Breast epithelium (tissue), 4 donors: ENCODE data around the gene PMM1. TPM values are rescaled to one million over a fixed set of nuclear protein-coding genes. Genes with fewer than 3 reads are reported as not detected.

Experiments used
- DNase-seq, 2 donors: peaks; one replicate each; pipeline ENCODE4 v3.0.0-alpha.2; 2019; ENCODE audit warnings: low spot score in 2 of 2
- H3K27ac ChIP-seq, 2 donors: fragments of 200-600 bp; sonication (generic) in 1 of 2; one replicate each; pipeline ENCODE4 v1.5.1; 2016 to 2019; ENCODE audit warnings: mild to moderate bottlenecking in 1 of 2
- H3K27me3 ChIP-seq, 2 donors: fragments of 200-600 bp; sonication (generic) in 1 of 2; one replicate each; pipeline versions ENCODE4 v1.5.1 to v1.6.0; 2017 to 2019; ENCODE audit warnings: control low read depth in 1 of 2, mild to moderate bottlenecking in 1 of 2
- H3K36me3 ChIP-seq: fragments of 200-600 bp; one replicate; pipeline ENCODE4 v1.5.1; 2019
- H3K4me1 ChIP-seq, 2 donors: fragments of 200-600 bp; sonication (generic); one replicate each; pipeline ENCODE4 v1.5.1; 2016 to 2019; ENCODE audit warnings: control low read depth in 1 of 2
- H3K4me3 ChIP-seq, 3 donors: fragments of 200-600 bp; sonication (generic); 1 replicate in 2 of 3; 2 replicates in 1 of 3; pipeline ENCODE4 v1.5.1; 2016 to 2019; ENCODE audit warnings: mild to moderate bottlenecking in 3 of 3, moderate library complexity in 2 of 3
- H3K9me3 ChIP-seq, 2 donors: fragments of 200-600 bp; sonication (generic) in 1 of 2; one replicate each; pipeline ENCODE4 v1.5.1; 2016 to 2019; ENCODE audit warnings: control low read depth in 1 of 2
- POLR2A ChIP-seq: fragments of 450-650 bp; IDR thresholded peaks from one replicate; pipeline ENCODE4 v1.6.1; 2016; ENCODE audit warnings: antibody characterized with exemption, mild to moderate bottlenecking, moderate library complexity
- POLR2AphosphoS5 ChIP-seq, 3 donors: sonication (generic); formaldehyde crosslinking; IDR thresholded peaks; one replicate each; pipeline ENCODE4 v1.6.1; 2017; ENCODE audit warnings: antibody characterized with exemption in 3 of 3
- intact Hi-C: fragments of 100-400 bp; cut with DNase I; formaldehyde crosslinking; loops from one replicate; pipeline ENCODE4 v1.15.1; 2023; ENCODE audit warnings: low total_unique reads
- total RNA-seq, 3 donors: library from RNA; depleted of rRNA; stranded (reverse); fragments of >200 nt; gene quantifications; one replicate each; pipeline ENCODE4 v1.1.0, GENCODE V29; 2016
- TF ChIP-seq, protein P1 (sequence below), 3 donors: fragments of 450-650 bp; IDR thresholded peaks; one replicate each; pipeline ENCODE4 v1.5.1; 2016 to 2017; ENCODE audit warnings: antibody characterized with exemption in 3 of 3, mild to moderate bottlenecking in 3 of 3, moderate library complexity in 3 of 3

The PMM1 gene
- total RNA-seq, 3 donors from 2014 or later: 42.7 to 74.1 (median 48.5) TPM

DNA sequence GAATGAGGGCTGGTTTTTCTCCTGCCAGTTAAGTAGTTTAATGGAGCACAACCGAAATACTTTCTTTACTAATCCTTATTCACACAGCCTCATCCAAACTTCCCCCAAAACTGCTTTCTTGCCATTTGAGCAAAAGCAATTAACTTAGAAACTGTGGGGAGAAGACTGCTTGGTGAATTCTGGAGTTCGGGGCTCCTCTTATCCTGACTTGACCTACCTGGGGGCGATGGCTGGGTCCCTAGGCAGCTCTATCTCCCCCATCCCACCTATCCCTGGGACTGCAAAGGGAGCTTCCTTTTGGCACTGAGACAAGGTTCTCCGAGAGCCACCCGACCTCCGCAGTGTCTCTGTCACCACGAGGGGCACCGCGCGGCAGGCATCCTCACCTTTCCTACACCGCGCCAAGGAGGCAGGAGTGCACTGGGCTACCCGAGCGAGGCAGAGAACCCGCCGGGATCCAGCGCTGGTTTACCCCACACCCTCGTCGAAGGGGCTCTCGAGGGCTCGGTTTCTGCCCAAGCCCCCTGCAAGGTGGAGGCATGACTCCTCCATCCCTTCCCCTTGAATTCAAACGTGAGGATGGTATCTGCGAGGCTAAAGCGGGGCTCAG is 30.4 kb upstream of the PMM1 start:
- Histone ChIP-seq H3K36me3 (no peaks in the 10 kb centered on the region), H3K27ac (peak overlapping the region; percentile 98 to 99), H3K4me3 (peak overlapping the region; percentile 88 to 97 (median 89)), H3K4me1 (peaks cover 3 to 12% of the 10 kb centered on the region in 2 donors), H3K9me3 (no peaks in the 10 kb centered on the region), H3K27me3 (no peaks in the 10 kb centered on the region)
- TF ChIP-seq POLR2A (no peak), POLR2AphosphoS5 (IDR thresholded peaks at IDR 0.05) (no peak)
- TF ChIP-seq, protein P1, sequence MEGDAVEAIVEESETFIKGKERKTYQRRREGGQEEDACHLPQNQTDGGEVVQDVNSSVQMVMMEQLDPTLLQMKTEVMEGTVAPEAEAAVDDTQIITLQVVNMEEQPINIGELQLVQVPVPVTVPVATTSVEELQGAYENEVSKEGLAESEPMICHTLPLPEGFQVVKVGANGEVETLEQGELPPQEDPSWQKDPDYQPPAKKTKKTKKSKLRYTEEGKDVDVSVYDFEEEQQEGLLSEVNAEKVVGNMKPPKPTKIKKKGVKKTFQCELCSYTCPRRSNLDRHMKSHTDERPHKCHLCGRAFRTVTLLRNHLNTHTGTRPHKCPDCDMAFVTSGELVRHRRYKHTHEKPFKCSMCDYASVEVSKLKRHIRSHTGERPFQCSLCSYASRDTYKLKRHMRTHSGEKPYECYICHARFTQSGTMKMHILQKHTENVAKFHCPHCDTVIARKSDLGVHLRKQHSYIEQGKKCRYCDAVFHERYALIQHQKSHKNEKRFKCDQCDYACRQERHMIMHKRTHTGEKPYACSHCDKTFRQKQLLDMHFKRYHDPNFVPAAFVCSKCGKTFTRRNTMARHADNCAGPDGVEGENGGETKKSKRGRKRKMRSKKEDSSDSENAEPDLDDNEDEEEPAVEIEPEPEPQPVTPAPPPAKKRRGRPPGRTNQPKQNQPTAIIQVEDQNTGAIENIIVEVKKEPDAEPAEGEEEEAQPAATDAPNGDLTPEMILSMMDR (IDR thresholded peaks at IDR 0.05): no peak
- DNase-seq: peak in 1 of 2 donors; percentile 36
- intact Hi-C loops: loop anchor here (2.0 kb wide), 1 partner anchor 67 kb away; no protein-coding TSS in a partner anchor

DNA sequence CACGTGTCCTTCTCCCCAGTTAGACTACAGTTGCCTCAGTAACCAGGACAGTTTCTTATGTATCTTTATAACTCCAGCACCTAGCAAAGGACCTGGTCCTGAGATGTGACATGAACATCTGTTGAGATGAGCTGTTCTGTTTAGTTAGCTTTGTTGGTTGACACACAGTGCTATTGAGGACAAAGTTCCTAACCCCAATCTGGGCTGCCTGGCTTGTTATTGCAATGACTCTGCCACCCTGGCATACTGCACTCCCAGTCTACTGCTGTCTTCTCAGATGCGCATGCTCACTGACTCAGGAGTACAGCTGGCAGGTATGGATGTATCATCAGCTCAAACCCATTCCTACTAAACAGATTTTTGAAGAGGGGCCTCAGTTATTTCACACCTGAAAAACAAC is 23.8 kb upstream of the PMM1 start:
- Histone ChIP-seq H3K4me1 (no peaks in the 10 kb centered on the region), H3K27me3 (no peaks in the 10 kb centered on the region), H3K9me3 (no peaks in the 10 kb centered on the region), H3K4me3 (no peak overlapping the region), H3K36me3 (no peaks in the 10 kb centered on the region), H3K27ac (no peak overlapping the region)
- no peak for DNase-seq
- TF ChIP-seq, protein P1 (IDR thresholded peaks at IDR 0.05): no peak
- TF ChIP-seq POLR2A (no peak), POLR2AphosphoS5 (IDR thresholded peaks at IDR 0.05) (no peak)
- intact Hi-C loops: no loop called here

DNA sequence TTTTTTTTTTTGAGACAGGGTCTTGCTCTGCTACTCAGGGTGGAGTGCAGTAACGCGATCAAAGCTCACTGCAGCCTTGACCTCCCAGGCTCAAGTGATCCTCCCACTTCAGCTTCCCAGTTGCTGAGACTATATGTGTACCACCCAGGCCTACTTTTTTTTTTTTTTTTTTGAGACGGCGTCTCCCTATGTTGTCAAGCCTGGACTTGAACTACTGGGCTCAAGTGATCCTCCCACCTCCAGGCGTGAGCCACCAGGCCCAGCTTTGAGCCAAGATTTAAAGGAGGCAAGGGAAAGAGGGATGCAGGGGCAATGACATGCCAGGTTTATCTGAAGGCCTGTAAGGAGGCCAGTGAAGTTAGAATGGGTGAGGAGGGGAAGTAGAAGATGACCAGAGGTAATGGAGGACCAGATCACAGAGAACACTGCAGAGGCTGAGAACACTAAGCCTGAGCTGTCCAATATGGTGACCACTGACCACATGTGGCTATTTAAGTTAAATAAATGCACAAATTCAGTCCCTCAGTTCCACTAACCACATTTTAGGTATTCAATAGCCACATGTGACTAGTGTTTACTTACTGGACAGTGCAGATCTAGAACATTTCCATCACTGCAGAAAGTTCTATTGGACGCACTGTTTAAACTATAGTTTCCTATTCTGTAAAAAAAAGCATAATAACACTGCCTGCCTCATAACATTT is 23.1 kb upstream of the PMM1 start:
- DNase-seq: no peak
- no peak overlapping the region for H3K27ac ChIP-seq

DNA sequence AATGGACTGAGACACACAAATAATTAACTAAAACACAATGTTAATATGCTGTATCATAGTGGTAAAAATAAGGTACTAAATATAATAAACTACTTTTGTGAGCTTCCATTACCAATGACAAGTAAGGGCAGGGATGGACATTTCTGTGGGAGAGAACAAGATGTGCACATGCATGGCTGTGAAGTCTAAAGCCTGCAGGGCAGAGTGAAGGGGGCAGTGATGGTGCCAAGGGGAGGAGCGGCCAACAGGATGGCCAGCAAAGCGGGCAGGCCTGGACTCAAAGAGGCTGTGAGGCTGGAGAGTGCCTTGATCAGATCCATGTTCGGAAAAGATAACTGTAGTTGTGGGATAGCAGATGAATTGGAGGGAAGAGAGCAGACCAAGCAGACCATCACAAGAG is 18.7 kb upstream of the PMM1 start:
- no peaks in the 10 kb centered on the region for H3K36me3 ChIP-seq
- TF ChIP-seq POLR2AphosphoS5 (IDR thresholded peaks at IDR 0.05) (no peak), POLR2A (no peak)
- TF ChIP-seq, protein P1 (IDR thresholded peaks at IDR 0.05): no peak
- H3K4me3 ChIP-seq: no peak overlapping the region
- no peak overlapping the region for H3K27ac ChIP-seq
- DNase-seq: no peak
- no peaks in the 10 kb centered on the region for H3K9me3 ChIP-seq
- no peaks in the 10 kb centered on the region for H3K4me1 ChIP-seq
- intact Hi-C loops: no loop called here
- no peaks in the 10 kb centered on the region for H3K27me3 ChIP-seq

More for the DNA sequence above, 23.1 kb upstream of the PMM1 start:
- Histone ChIP-seq H3K4me3 (no peak overlapping the region), H3K9me3 (no peaks in the 10 kb centered on the region), H3K27me3 (no peaks in the 10 kb centered on the region), H3K36me3 (no peaks in the 10 kb centered on the region), H3K4me1 (no peaks in the 10 kb centered on the region)
- TF ChIP-seq POLR2A (no peak), POLR2AphosphoS5 (IDR thresholded peaks at IDR 0.05) (no peak)
- TF ChIP-seq, protein P1 (IDR thresholded peaks at IDR 0.05): no peak
- intact Hi-C loops: no loop called here

DNA sequence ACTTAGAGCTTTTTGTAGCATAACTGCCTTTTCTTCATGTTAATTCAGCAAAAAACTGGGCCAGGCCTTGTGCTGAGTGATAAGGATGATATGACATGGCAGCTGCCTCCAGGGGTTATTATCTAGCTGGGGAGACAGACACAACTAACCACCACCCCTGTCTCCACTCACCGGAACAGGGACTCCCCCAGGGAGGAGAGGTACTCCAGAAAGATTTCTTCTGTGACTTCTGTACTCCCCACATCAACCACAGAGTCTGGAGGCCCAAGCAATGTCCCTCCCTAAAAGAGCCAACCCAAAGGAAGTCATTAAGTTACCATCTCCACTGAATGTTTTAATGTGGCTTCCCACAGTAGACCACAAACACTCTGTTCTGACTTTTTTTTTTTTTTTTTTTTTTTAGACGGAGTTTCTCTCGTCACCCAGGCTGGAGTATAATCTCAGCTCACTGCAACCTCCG is 14.3 kb upstream of the PMM1 start:
- Histone ChIP-seq H3K4me1 (no peaks in the 10 kb centered on the region), H3K27me3 (no peaks in the 10 kb centered on the region), H3K4me3 (no peak overlapping the region), H3K9me3 (no peaks in the 10 kb centered on the region), H3K27ac (no peak overlapping the region), H3K36me3 (no peaks in the 10 kb centered on the region)
- TF ChIP-seq POLR2A (no peak), POLR2AphosphoS5 (IDR thresholded peaks at IDR 0.05) (no peak)
- TF ChIP-seq, protein P1 (IDR thresholded peaks at IDR 0.05): no peak
- intact Hi-C loops: no loop called here
- DNase-seq: no peak
